Activated CD8-positive, alpha-beta T cell treated with anti-CD3 and anti-CD28 coated beads, Interleukin-2, amount 10 ng/mL, durations not matched to agents 7 days and 5 days (primary cell): ENCODE results near the gene CIDEA. TPM values are rescaled to one million over a fixed set of nuclear protein-coding genes. Genes with fewer than 3 reads are reported as not detected.
A peak's percentile ranks its signal among the peaks of the same experiment; 100 is the strongest.

ENCODE experiments used
- ATAC-seq: fragments of 150-1000 bp; cut with Tn5 transposase; one replicate; pipeline ENCODE4 v1.10.0; 2021; ENCODE audit warnings: moderate library complexity
- CTCF ChIA-PET: fragments of 350-600 bp; sonication (Branson Sonifier 250); formaldehyde crosslinking; loops from one replicate; lab custom pipeline; 2021; ENCODE audit warnings: antibody characterized with exemption; lab: Charles Lee
- POLR2A ChIA-PET: fragments of 350-600 bp; sonication (Branson Sonifier 250); formaldehyde crosslinking; loops from one replicate; lab custom pipeline; 2021; ENCODE audit warnings: antibody characterized with exemption; lab: Charles Lee
- DNase-seq: peaks from one replicate; pipeline ENCODE4 v3.0.0-alpha.2; 2020
- H3K27ac Mint-ChIP-seq: one replicate; pipeline ENCODE4 v1.8.0; 2021; ENCODE audit warnings: mild to moderate bottlenecking, mixed read lengths
- H3K27me3 Mint-ChIP-seq: one replicate; pipeline ENCODE4 v1.8.0; 2021; ENCODE audit warnings: low read depth, mixed read lengths
- H3K36me3 Mint-ChIP-seq: one replicate; pipeline ENCODE4 v1.8.0; 2021; ENCODE audit warnings: low read depth, mixed read lengths
- H3K4me1 Mint-ChIP-seq: one replicate; pipeline ENCODE4 v1.8.0; 2021; ENCODE audit warnings: low read depth, mixed read lengths
- H3K4me3 Mint-ChIP-seq: one replicate; pipeline ENCODE4 v1.8.0; 2021; ENCODE audit warnings: mild to moderate bottlenecking, mixed read lengths
- H3K9me3 Mint-ChIP-seq: one replicate; pipeline ENCODE4 v1.8.0; 2022; ENCODE audit warnings: mixed read lengths; ENCODE audit not compliant: insufficient read depth
- total RNA-seq, 2 experiments: library from RNA; stranded (reverse); gene quantifications; one replicate each; pipeline ENCODE4 v1.2.3, GENCODE V29; 2021

The CIDEA gene
- total RNA-seq, 2 experiments from 2014 or later = not detected

DNA sequence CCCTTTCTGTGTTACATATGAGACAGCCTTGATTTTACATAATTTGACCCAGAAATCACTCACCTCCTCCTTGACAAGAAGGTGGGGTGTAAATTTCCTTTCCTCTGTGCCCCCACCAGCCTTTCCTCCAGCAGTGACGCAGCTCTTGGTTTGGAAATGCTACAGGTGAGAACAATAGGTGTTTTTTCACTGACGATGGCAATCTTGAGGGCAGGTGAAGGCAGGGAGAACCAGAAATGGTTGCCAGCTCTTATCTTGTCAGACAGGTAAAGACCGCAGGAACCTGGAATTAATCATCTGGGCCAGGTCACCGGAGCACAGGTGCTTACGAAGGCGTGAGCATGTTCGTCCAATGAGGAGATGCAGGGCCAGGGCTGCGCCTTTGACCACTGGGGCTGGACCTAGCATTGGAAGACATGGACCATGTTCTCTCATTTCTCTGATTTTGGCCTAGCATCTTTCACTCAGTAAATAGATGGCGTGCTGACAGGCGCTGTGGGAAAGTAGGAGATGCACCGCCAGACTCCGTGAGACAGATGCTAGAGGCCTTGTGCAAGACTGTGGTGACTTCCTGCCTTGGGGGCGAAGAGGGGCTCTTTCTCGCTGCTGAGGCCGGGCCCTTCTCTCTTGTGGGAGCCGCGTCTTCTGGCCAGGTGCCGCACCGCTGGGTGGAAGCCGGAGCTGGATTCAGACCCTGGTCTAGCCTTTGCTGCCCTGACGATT lies 4.0 kb downstream of the CIDEA start:
- Mint-ChIP-seq H3K9me3 (no peaks in the 10 kb centered on the region), H3K36me3 (no peaks in the 10 kb centered on the region), H3K4me1 (no peaks in the 10 kb centered on the region), H3K4me3 (no peak overlapping the region), H3K27ac (no peak overlapping the region), H3K27me3 (peaks cover 34% of the 10 kb centered on the region)
- no peak for DNase-seq
- no peak for ATAC-seq
- POLR2A ChIA-PET = no interaction called here
- CTCF ChIA-PET = no interaction called here

DNA sequence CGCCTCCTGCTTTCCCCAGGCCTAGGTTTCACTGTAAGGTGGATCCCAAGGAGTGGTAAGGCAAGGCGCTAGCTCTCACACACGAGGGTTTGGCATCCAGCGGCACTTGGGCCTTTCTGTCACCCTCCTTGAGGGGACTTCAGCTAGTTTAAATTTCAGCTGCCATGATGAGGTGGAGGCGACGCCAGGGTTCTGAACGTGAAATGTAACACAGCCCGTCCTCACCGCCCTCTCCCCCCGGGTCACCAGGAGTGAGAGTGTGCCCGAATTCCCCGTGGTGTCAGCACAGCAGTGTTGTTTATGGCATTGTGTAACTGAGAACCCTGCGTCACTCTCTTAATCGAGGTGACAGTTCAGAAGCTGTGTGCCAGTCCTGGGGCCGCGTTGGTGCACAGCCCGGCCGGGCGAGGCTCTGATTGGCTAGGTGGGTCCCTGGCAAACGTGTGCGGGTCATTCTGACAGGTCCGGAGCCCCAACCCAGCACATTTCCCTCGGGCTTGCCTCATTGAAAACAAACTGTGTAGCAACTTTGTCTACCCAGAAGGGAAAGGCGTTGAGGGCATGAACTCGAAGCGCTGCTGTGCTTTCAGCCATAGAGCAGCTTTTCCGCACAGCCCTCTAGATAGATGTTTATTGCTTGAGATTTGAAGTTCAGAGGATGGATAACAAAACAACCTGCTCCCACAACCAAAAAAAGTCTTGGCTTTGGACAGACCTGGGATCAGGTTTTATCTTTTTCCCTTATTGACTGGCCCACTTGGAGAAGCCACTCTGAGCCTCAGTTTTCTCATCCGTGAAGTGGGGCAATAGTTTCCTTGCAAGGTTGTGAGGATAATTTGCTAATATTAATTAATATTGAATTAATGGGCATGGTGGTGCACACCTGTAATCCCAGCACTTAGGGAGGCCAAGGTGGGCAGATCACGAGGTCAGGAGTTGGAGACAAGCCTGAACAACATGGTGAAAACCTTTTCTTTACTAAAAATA lies 4.9 kb downstream of the CIDEA start:
- peaks cover 33% of the 10 kb centered on the region for H3K27me3 Mint-ChIP-seq
- H3K4me3 Mint-ChIP-seq = no peak overlapping the region
- ChIA-PET CTCF (no interaction called here), POLR2A (no interaction called here)
- H3K4me1 Mint-ChIP-seq = no peaks in the 10 kb centered on the region
- no peaks in the 10 kb centered on the region for H3K36me3 Mint-ChIP-seq
- ATAC-seq = no peak
- DNase-seq = no peak
- no peaks in the 10 kb centered on the region for H3K9me3 Mint-ChIP-seq
- no peak overlapping the region for H3K27ac Mint-ChIP-seq

GRCh38 chr18:12262748-12263147 lies 8.6 kb downstream of the CIDEA start:
- ChIA-PET POLR2A (no interaction called here), CTCF (interaction anchor here (2.4 kb wide), 1 partner anchor 9 kb away, joined by 10 read pairs; no protein-coding TSS in a partner anchor)
- H3K27ac Mint-ChIP-seq = no peak overlapping the region
- H3K9me3 Mint-ChIP-seq = no peaks in the 10 kb centered on the region
- no peaks in the 10 kb centered on the region for H3K4me1 Mint-ChIP-seq
- H3K27me3 Mint-ChIP-seq = peaks cover 13% of the 10 kb centered on the region
- ATAC-seq = no peak
- no peaks in the 10 kb centered on the region for H3K36me3 Mint-ChIP-seq
- no peak for DNase-seq
- no peak overlapping the region for H3K4me3 Mint-ChIP-seq

DNA sequence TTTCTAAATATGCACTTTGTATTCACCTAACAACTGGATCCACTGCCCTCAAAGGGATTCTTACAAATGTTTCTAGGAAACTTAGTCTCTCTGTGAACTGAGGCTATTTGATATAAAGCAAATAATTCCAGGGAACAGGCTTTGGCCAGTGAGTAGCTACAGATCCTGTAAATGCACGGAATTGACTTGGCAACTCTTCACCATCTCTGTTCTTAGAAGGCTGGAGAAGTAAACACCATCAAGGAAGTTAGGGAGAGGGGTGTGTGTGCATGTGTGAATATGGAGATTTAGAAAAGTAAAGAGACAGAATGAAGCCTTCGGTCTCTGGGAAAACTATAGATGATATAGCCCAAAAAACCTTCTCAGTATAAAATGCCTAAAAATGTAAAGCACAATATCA lies 10.7 kb downstream of the CIDEA start:
- DNase-seq = no peak
- ATAC-seq = no peak
- H3K4me1 Mint-ChIP-seq = no peaks in the 10 kb centered on the region
- H3K36me3 Mint-ChIP-seq = no peaks in the 10 kb centered on the region
- no peak overlapping the region for H3K4me3 Mint-ChIP-seq
- POLR2A ChIA-PET = no interaction called here
- peaks cover 13% of the 10 kb centered on the region for H3K27me3 Mint-ChIP-seq
- H3K27ac Mint-ChIP-seq = no peak overlapping the region
- CTCF ChIA-PET = interaction anchor here (0.7 kb wide), 1 partner anchor 63 kb away, joined by 3 read pairs; no protein-coding TSS in a partner anchor
- H3K9me3 Mint-ChIP-seq = no peaks in the 10 kb centered on the region

- no peaks in the 10 kb centered on the region for H3K27me3 Mint-ChIP-seq
- DNase-seq = peak; percentile 61
- peak overlapping the region; percentile 51 for H3K4me3 Mint-ChIP-seq
- no peak overlapping the region for H3K27ac Mint-ChIP-seq
- ChIA-PET CTCF (interaction anchor here (0.8 to 3.4 kb wide), 16 partner anchors 9 to 391 kb away, joined by 3 to 17 read pairs (median 5); partner anchors contain the start of gene AFG3L2), POLR2A (no interaction called here)
- ATAC-seq = peak; percentile 94
- H3K36me3 Mint-ChIP-seq = no peaks in the 10 kb centered on the region
- no peaks in the 10 kb centered on the region for H3K4me1 Mint-ChIP-seq
- H3K9me3 Mint-ChIP-seq = no peaks in the 10 kb centered on the region
Observed at GRCh38 chr18:12271376-12272235, 17.4 kb downstream of the CIDEA start.

- no peak overlapping the region for H3K27ac Mint-ChIP-seq
- ATAC-seq (no peak), DNase-seq (no peak)
- no peaks in the 10 kb centered on the region for H3K9me3 Mint-ChIP-seq
- H3K4me1 Mint-ChIP-seq = peaks cover 2% of the 10 kb centered on the region
- no peaks in the 10 kb centered on the region for H3K27me3 Mint-ChIP-seq
- no peak overlapping the region for H3K4me3 Mint-ChIP-seq
- ChIA-PET POLR2A (no interaction called here), CTCF (interaction anchor here (1.0 to 1.5 kb wide), 2 partner anchors 23 to 269 kb away, joined by 3 to 4 read pairs; no protein-coding TSS in a partner anchor)
- H3K36me3 Mint-ChIP-seq = no peaks in the 10 kb centered on the region
Observed at GRCh38 chr18:12274793-12275192, 20.6 kb downstream of the CIDEA start.

DNA sequence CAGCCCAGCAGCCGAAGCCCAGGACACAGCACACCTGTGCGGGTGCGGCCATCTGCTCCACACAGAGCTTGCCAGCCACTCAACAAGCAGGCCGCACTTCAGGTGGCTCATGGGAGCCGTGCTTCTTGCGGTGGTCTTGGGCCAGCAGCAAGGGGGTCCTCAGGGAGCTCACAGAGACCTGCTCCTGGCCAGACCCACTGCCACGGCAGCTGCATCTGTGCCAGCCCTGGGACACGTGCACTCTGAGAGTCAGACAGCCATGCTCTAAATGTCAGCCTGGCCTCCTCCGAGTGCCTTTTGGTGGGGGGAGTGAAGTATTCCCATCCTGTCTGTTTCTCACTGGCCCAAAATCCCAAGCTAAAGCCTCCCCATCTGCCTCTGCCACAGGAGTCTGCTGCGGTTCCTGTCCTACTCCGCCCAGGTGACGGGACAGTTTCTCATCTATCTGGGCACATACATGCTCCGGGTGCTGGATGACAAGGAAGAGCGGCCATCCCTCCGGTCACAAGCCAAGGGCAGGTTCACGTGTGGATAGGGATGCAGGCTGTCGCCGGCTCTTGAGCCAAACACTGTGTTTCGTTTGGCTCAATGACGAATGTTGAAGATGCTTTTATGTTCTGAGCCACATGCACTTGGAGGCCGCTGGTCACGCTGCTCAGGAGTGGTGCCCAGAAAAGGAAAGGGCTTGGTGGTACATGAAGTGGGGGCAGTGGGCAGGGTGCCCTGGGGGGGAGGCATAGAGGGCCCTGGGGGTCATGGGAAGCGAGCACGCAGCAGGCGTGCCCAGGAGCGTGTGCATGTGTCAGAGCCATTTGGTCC lies 22.8 kb downstream of the CIDEA start:
- ChIA-PET POLR2A (no interaction called here), CTCF (no interaction called here)
- DNase-seq (no peak), ATAC-seq (no peak)
- Mint-ChIP-seq H3K9me3 (no peaks in the 10 kb centered on the region), H3K36me3 (no peaks in the 10 kb centered on the region), H3K27ac (no peak overlapping the region), H3K4me1 (peaks cover 2% of the 10 kb centered on the region), H3K27me3 (no peaks in the 10 kb centered on the region), H3K4me3 (no peak overlapping the region)

DNA sequence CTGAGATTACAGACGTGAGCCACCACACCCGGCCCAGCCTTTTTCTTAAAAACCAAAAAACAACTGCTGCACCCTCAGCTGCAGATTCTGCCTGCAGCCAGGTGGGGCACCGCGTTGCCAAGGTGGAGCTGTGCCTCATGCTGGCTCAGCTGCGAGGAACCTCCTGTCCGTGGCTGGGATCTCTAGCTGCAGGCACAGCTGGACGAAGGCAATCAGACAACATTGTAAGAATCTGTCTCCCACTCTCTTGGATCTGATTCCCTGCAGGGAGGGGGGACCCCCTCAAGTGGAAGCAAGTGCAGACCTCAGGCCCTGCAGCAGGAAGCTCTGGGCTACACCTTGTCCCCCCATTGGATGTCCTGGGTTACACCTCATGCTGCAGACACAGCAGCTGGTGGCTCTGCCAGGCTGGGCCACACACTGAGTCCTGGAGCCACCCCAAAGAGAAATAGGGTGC lies 24.1 kb downstream of the CIDEA start:
- no peaks in the 10 kb centered on the region for H3K27me3 Mint-ChIP-seq
- ChIA-PET CTCF (interaction anchor here (0.7 kb wide), 1 partner anchor 491 kb away, joined by 3 read pairs; no protein-coding TSS in a partner anchor), POLR2A (no interaction called here)

DNA sequence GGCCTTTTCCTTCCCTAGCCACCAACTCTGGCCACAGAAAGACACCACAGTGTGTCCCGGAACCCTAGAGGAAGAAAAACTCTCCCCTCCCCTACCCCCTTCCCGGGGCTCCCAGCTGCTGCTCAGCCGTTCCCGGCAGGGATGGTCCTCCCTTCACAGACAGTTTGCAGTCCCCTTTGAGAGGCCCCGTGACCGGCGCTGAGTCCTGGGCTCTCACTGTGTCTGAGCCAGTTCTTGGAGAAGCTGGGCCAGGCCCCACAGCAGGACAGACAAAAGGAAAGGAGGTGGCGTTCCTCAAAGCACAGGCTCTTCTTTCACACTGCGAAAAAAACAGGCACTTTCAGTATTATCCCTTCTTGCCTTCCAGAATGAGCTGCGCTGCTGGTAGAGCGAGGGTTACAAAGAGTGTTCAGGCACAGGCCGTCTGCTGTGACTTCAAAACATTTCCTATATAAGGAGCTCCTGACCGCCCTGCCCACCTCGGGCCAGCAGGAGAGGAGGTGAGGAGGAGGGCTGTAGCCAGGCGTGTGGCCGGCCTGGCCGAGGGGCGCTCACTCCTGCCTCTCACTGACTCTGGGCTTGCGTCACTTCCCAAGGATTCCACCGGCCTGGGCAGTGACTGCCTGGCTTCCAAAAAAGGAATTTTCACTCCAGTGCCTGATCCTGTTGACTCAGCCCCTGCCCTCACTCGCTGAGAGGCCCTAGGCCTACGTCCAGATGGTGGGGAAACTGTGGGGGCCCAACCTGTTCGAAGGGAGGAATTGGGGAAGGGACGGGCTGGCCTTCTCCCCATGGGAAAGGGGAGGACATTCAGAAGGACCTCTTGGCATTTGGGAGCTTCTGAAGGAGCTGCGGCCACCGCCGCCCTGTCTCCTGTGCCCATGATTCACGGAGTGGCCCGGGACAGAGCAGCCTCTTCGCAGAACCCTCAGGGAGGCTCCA lies 24.9 kb downstream of the CIDEA start:
- Mint-ChIP-seq H3K4me3 (no peak overlapping the region), H3K27ac (no peak overlapping the region), H3K36me3 (no peaks in the 10 kb centered on the region), H3K9me3 (no peaks in the 10 kb centered on the region), H3K27me3 (no peaks in the 10 kb centered on the region), H3K4me1 (peaks cover 2% of the 10 kb centered on the region)
- DNase-seq (no peak), ATAC-seq (no peak)
- POLR2A ChIA-PET = no interaction called here
- CTCF ChIA-PET = no interaction called here

More for the DNA sequence above, 24.1 kb downstream of the CIDEA start:
- ATAC-seq (no peak), DNase-seq (no peak)
- Mint-ChIP-seq H3K4me3 (no peak overlapping the region), H3K4me1 (peaks cover 2% of the 10 kb centered on the region), H3K9me3 (no peaks in the 10 kb centered on the region), H3K27ac (no peak overlapping the region), H3K36me3 (no peaks in the 10 kb centered on the region)
